Fibroblast of lung (primary cell): ENCODE results near the gene TULP1. TPM values are rescaled to one million over a fixed set of nuclear protein-coding genes. Genes with fewer than 3 reads are reported as not detected.
A peak's percentile ranks its signal among the peaks of the same experiment; 100 is the strongest.

ENCODE experiments used
- DNase-seq, 2 donors: peaks; one replicate each; pipeline versions ENCODE4 v3.0.0 to v3.0.0-alpha.2; 2010; ENCODE audit warnings: low read depth in 2 of 2
- H2AFZ ChIP-seq: 2 replicates; pipeline ENCODE4 v1.5.1; 2012; ENCODE audit warnings: low read length, control low read depth, inconsistent platforms
- H3K27ac ChIP-seq: 2 replicates; pipeline ENCODE4 v1.5.1; 2011; ENCODE audit warnings: low read length, control low read depth; ENCODE audit not compliant: insufficient read depth
- H3K27me3 ChIP-seq: 2 replicates; pipeline ENCODE4 v1.5.1; 2011; ENCODE audit warnings: mild to moderate bottlenecking, low read length; ENCODE audit not compliant: control insufficient read depth, insufficient read depth
- H3K36me3 ChIP-seq: 2 replicates; pipeline ENCODE4 v1.5.1; 2011; ENCODE audit warnings: low read length; ENCODE audit not compliant: control insufficient read depth, insufficient read depth
- H3K4me1 ChIP-seq: 2 replicates; pipeline ENCODE4 v1.5.1; 2011; ENCODE audit warnings: low read length; ENCODE audit not compliant: control insufficient read depth, insufficient read depth; ENCODE audit errors: extremely low read depth
- H3K4me2 ChIP-seq: 2 replicates; pipeline ENCODE4 v1.5.1; 2011; ENCODE audit warnings: low read length, control low read depth; ENCODE audit not compliant: insufficient read depth; ENCODE audit errors: extremely low read depth
- H3K4me3 ChIP-seq, 4 experiments: fragments of 200-600 bp in 1 of 4; sonication (generic) in 1 of 4; replicated peaks in 1 of 4; 2 replicates each; pipeline ENCODE4 v1.5.1; 2011 to 2016; ENCODE audit warnings: low read length in 4 of 4, low read depth in 3 of 4, mild to moderate bottlenecking in 3 of 4, control low read depth in 2 of 4, inconsistent platforms in 1 of 4, mixed read lengths in 1 of 4; ENCODE audit not compliant: insufficient read depth in 1 of 4; ENCODE audit errors: control extremely low read depth in 1 of 4
- H3K79me2 ChIP-seq: 2 replicates; pipeline ENCODE4 v1.5.1; 2012; ENCODE audit warnings: mild to moderate bottlenecking, low read length, inconsistent platforms; ENCODE audit not compliant: control insufficient read depth, insufficient read depth
- H3K9ac ChIP-seq: 2 replicates; pipeline ENCODE4 v1.5.1; 2011; ENCODE audit warnings: mild to moderate bottlenecking, low read length, control low read depth; ENCODE audit not compliant: insufficient read depth
- H3K9me3 ChIP-seq: 2 replicates; pipeline ENCODE4 v1.5.1; 2012; ENCODE audit warnings: low read depth, low read length; ENCODE audit not compliant: control insufficient read depth, insufficient read depth
- H4K20me1 ChIP-seq: 2 replicates; pipeline ENCODE4 v1.5.1; 2011; ENCODE audit warnings: low read length; ENCODE audit not compliant: control insufficient read depth, insufficient read depth; ENCODE audit errors: extremely low read depth
- CTCF ChIP-seq, 2 donors: IDR thresholded peaks in 1 of 2; conservative IDR thresholded peaks in 1 of 2; 1 replicate in 1 of 2; 2 replicates in 1 of 2; pipeline ENCODE4 v1.5.1; 2011 to 2012; ENCODE audit warnings: low read length in 2 of 2, control low read depth in 1 of 2, inconsistent platforms in 1 of 2, low read depth in 1 of 2, mild to moderate bottlenecking in 1 of 2
- EZH2 ChIP-seq: IDR thresholded peaks from 2 replicates; pipeline ENCODE4 v1.5.1; 2012; ENCODE audit warnings: low read length, control low read depth, mild to moderate bottlenecking; ENCODE audit errors: missing control alignments
- polyA plus RNA-seq, 2 donors: library from polyadenylated mRNA; depleted of rRNA in 1 of 2; stranded (reverse) in 1 of 2; unstranded in 1 of 2; fragments of >200 nt; gene quantifications; 2 replicates each; pipeline ENCODE4 v1.2.1, GENCODE V29; 2011 to 2012; ENCODE audit warnings: missing spikeins in 1 of 2
- total RNA-seq: library from RNA; depleted of rRNA; stranded (reverse); fragments of >200 nt; gene quantifications from 2 replicates; pipeline ENCODE4 v1.2.1, GENCODE V29; 2014

The TULP1 gene
- total and polyA plus RNA-seq, 2 donors (not counting 1 experiment from before 2014, with no cell fraction given) = not detected

- no peaks in the 10 kb centered on the region for H3K27me3 ChIP-seq
- H3K4me1 ChIP-seq = peaks cover 13% of the 10 kb centered on the region
- H3K4me2 ChIP-seq = peak within 1 kb of the TSS; percentile 92
- peak within 1 kb of the TSS; percentile 95 for H3K9ac ChIP-seq
- H2AFZ ChIP-seq = peak within 1 kb of the TSS; percentile 91
- H3K79me2 ChIP-seq = peaks cover 28% of the 10 kb centered on the region
- H4K20me1 ChIP-seq = peaks cover 9% of the 10 kb centered on the region
- H3K9me3 ChIP-seq = no peaks in the 10 kb centered on the region
- H3K36me3 ChIP-seq = peaks cover 26% of the 10 kb centered on the region
- H3K27ac ChIP-seq = peak within 1 kb of the TSS; percentile 94
- H3K4me3 ChIP-seq = peak within 1 kb of the TSS; percentile 77 to 97 (median 95)
- TF ChIP-seq EZH2 = no peak
- peak; percentile 91 to 93 for TF ChIP-seq CTCF (conservative IDR thresholded peaks at IDR 0.05 in 1 of 2, IDR thresholded peaks at IDR 0.05 in 1 of 2; ENCODE audit: low read depth in 1 of 2, low read length in 2 of 2)
- peak; percentile 89 to 98 for DNase-seq
Measured at GRCh38 chr6:35468181-35468979, 44.3 kb downstream of the TULP1 start, which contains the start of gene RPL10A. Gene RPL10A (plus strand): TSS chr6:35468401. CDS start chr6:35468435, 34 bp downstream.

GRCh38 chr6:35465646-35466045 is 47.0 kb downstream of the TULP1 start:
- no peak for TF ChIP-seq CTCF (conservative IDR thresholded peaks at IDR 0.05 in 1 of 2, IDR thresholded peaks at IDR 0.05 in 1 of 2; ENCODE audit: low read depth in 1 of 2, low read length in 2 of 2)
- no peak for TF ChIP-seq EZH2
- H4K20me1 ChIP-seq = peaks cover 7% of the 10 kb centered on the region
- peaks cover 19% of the 10 kb centered on the region for H3K36me3 ChIP-seq
- peaks cover 6% of the 10 kb centered on the region for H3K4me1 ChIP-seq
- H2AFZ ChIP-seq = no peak overlapping the region
- H3K27ac ChIP-seq = no peak overlapping the region
- no peak overlapping the region for H3K4me3 ChIP-seq
- H3K4me2 ChIP-seq = no peak overlapping the region
- H3K27me3 ChIP-seq = no peaks in the 10 kb centered on the region
- H3K9ac ChIP-seq = no peak overlapping the region
- peaks cover 25% of the 10 kb centered on the region for H3K79me2 ChIP-seq
- no peak for DNase-seq
- H3K9me3 ChIP-seq = no peaks in the 10 kb centered on the region

GRCh38 chr6:35463292-35463691 is 49.4 kb downstream of the TULP1 start:
- H3K4me1 ChIP-seq = peaks cover 3% of the 10 kb centered on the region
- TF ChIP-seq CTCF (conservative IDR thresholded peaks at IDR 0.05 in 1 of 2, IDR thresholded peaks at IDR 0.05 in 1 of 2; ENCODE audit: low read depth in 1 of 2, low read length in 2 of 2) (no peak), EZH2 (no peak)
- no peak overlapping the region for H3K27ac ChIP-seq

More at GRCh38 chr6:35463292-35463691, 49.4 kb downstream of the TULP1 start:
- H3K4me2 ChIP-seq = no peak overlapping the region
- H3K36me3 ChIP-seq = peaks cover 4% of the 10 kb centered on the region
- DNase-seq = no peak
- peaks cover 1% of the 10 kb centered on the region for H3K79me2 ChIP-seq
- no peaks in the 10 kb centered on the region for H4K20me1 ChIP-seq
- no peaks in the 10 kb centered on the region for H3K27me3 ChIP-seq
- H2AFZ ChIP-seq = no peak overlapping the region
- no peak overlapping the region for H3K4me3 ChIP-seq
- H3K9me3 ChIP-seq = no peaks in the 10 kb centered on the region
- H3K9ac ChIP-seq = no peak overlapping the region
